Keratinocyte (primary cell): Measurements from ENCODE around the gene ZNF365.

ENCODE experiments used
- CTCF ChIP-seq, 3 experiments: IDR thresholded peaks in 1 of 3; conservative IDR thresholded peaks in 1 of 3; optimal IDR thresholded peaks in 1 of 3; 2 replicates in 2 of 3; 3 replicates in 1 of 3; pipeline versions ENCODE3 to v1.5.1; 2011; ENCODE audit warnings: low read length in 3 of 3, mild to moderate bottlenecking in 3 of 3, moderate library complexity in 2 of 3, control low read depth in 1 of 3, inconsistent platforms in 1 of 3; ENCODE audit not compliant: insufficient read depth in 2 of 3; ENCODE audit errors: extremely low read depth in 1 of 3
- EZH2 ChIP-seq: IDR thresholded peaks from one replicate; pipeline ENCODE4 v1.6.1; 2012; ENCODE audit warnings: inconsistent platforms, mild to moderate bottlenecking, low read length, moderate library complexity

GRCh38 chr10:62333135-62333889, 40.9 kb upstream of the ZNF365 start:
- no peak for TF ChIP-seq EZH2
- no peak for TF ChIP-seq CTCF (optimal IDR thresholded peaks at IDR 0.05 in 1 of 3, IDR thresholded peaks at IDR 0.05 in 1 of 3, conservative IDR thresholded peaks at IDR 0.05 in 1 of 3; ENCODE audit: extremely low read depth in 1 of 3, insufficient read depth in 2 of 3, low read length in 3 of 3)
